ENCODE data around the gene AKR1C8. TPM values are rescaled to one million over a fixed set of nuclear protein-coding genes. Genes with fewer than 3 reads are reported as not detected.

Gene AKR1C8
- total RNA-seq, 1 experiment from 2014 or later = not detected

DNA sequence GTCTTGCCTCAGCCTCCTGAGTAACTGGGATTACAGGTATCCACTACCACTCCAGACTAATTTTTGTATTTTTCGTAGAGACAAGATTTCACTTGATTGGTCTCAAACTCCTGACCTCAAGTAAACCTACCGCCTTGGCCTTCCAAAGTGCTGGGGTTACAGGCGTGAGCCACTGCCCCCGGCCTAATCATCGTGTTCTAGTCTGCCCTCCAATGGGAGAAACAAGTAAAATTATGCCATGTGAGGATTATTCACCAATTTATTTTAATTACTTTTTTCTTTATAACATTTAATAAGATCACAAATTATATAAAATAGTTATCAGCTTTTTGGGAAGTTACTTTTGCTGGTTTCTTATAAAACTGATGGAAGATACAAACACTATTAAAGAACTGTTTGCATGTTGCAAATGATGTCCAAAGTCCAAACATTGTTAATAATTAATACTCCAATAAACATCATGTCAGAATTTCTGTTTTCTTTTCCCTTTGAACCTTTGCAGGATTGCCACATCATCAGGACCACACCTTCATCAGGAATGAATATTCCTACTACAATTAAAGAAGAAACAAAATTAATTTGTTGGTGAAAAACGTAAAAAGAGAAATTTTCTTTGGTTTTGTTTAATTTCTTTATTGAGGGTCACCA is 10.9 kb upstream of the AKR1C8 start (continued):
- TF ChIP-seq SIN3A (IDR thresholded peaks at IDR 0.05; ENCODE audit: low read depth) = no peak
- TF ChIP-seq CBX3 (IDR thresholded peaks at IDR 0.05; ENCODE audit: low read depth) = no peak
- TF ChIP-seq FOSL1 (IDR thresholded peaks at IDR 0.05; ENCODE audit: low read depth) = no peak
- TF ChIP-seq ELF1 (IDR thresholded peaks at IDR 0.05; ENCODE audit: borderline replicate concordance, low read depth) = no peak
- TF ChIP-seq JUND (IDR thresholded peaks at IDR 0.05) = no peak

DNA sequence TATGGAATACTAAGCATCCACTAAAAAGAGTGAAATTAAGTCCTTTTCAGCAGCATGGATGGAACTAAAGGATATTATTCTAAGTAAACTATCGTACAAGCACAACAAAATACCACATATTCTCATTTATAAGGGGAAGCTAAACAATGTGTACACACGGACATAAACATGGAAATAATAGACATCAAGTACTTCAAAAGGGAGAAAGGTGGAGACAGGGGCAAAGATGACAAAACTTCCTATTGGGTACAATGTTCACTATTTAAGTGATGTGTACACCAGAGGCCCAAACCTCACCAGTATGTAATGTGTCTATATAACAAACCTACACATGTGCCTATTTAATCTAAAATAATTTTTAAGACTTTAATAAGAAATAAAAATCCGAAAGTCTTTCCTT is 9.5 kb upstream of the AKR1C8 start:
- ChIA-PET CTCF (no interaction called here), POLR2A (no interaction called here), RAD21 (ENCODE audit: low non-redundant PET in 1 of 2, low total read pairs in 2 of 2, uncharacterized antibody in 2 of 2, unreplicated experiment in 2 of 2) (no interaction called here)
- no peak overlapping the region for H3K9ac ChIP-seq (ENCODE audit: low read length)
- peaks cover 3% of the 10 kb centered on the region; the same call in 1 of the 2 replicates for H3K9me2 ChIP-seq (ENCODE audit: insufficient read depth)
- TF ChIP-seq, protein P1, sequence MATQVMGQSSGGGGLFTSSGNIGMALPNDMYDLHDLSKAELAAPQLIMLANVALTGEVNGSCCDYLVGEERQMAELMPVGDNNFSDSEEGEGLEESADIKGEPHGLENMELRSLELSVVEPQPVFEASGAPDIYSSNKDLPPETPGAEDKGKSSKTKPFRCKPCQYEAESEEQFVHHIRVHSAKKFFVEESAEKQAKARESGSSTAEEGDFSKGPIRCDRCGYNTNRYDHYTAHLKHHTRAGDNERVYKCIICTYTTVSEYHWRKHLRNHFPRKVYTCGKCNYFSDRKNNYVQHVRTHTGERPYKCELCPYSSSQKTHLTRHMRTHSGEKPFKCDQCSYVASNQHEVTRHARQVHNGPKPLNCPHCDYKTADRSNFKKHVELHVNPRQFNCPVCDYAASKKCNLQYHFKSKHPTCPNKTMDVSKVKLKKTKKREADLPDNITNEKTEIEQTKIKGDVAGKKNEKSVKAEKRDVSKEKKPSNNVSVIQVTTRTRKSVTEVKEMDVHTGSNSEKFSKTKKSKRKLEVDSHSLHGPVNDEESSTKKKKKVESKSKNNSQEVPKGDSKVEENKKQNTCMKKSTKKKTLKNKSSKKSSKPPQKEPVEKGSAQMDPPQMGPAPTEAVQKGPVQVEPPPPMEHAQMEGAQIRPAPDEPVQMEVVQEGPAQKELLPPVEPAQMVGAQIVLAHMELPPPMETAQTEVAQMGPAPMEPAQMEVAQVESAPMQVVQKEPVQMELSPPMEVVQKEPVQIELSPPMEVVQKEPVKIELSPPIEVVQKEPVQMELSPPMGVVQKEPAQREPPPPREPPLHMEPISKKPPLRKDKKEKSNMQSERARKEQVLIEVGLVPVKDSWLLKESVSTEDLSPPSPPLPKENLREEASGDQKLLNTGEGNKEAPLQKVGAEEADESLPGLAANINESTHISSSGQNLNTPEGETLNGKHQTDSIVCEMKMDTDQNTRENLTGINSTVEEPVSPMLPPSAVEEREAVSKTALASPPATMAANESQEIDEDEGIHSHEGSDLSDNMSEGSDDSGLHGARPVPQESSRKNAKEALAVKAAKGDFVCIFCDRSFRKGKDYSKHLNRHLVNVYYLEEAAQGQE (IDR thresholded peaks at IDR 0.05; ENCODE audit: low read depth) = no peak
- TF ChIP-seq ELF1 (IDR thresholded peaks at IDR 0.05; ENCODE audit: borderline replicate concordance, low read depth) = no peak
- TF ChIP-seq, protein P2, sequence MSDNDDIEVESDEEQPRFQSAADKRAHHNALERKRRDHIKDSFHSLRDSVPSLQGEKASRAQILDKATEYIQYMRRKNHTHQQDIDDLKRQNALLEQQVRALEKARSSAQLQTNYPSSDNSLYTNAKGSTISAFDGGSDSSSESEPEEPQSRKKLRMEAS (IDR thresholded peaks at IDR 0.05) = no peak
- no peaks in the 10 kb centered on the region for H3K27me3 ChIP-seq (ENCODE audit: insufficient read depth, low read length)
- no peak overlapping the region for H3K27ac ChIP-seq (ENCODE audit: low read depth, low read length)
- intact Hi-C loops (cut with micrococcal nuclease) = no loop called here
- ATAC-seq = no peak
- H2AFZ ChIP-seq (ENCODE audit: low read depth, low read length, poor library complexity, severe bottlenecking) = no peak overlapping the region
- no peaks in the 10 kb centered on the region for H3K79me2 ChIP-seq (ENCODE audit: insufficient read depth, low read length)
- H3K9me3 ChIP-seq (ENCODE audit: control insufficient read depth in 1 of 2, insufficient read depth in 1 of 2, low read depth in 1 of 2, low read length in 2 of 2) = no peaks in the 10 kb centered on the region
- no peak overlapping the region for H3K4me3 ChIP-seq (replicated peaks in 1 of 2; ENCODE audit: low read depth in 1 of 2, low read length in 2 of 2)
- H4K20me1 ChIP-seq (ENCODE audit: insufficient read depth) = no peaks in the 10 kb centered on the region
- no peak for DNase-seq (ENCODE audit: low read depth, low spot score)
- no peak overlapping the region for H3K4me2 ChIP-seq (ENCODE audit: low read length)
- no TSS peak for BruUV-seq (replicated peaks)
- H3K4me1 ChIP-seq (ENCODE audit: control insufficient read depth in 1 of 2, insufficient read depth in 2 of 2, low read length in 2 of 2) = no peaks in the 10 kb centered on the region
- no peaks in the 10 kb centered on the region for H3K36me3 ChIP-seq (ENCODE audit: control insufficient read depth in 1 of 2, insufficient read depth in 2 of 2, low read length in 2 of 2)

All from HCT116 (cell line).